H9 (cell line): ENCODE measurements around the gene MAST2. TPM values are rescaled to one million over a fixed set of nuclear protein-coding genes. Genes with fewer than 3 reads are reported as not detected.
A peak's percentile ranks its signal among the peaks of the same experiment; 100 is the strongest.

ENCODE experiments used
- DNase-seq: peaks from one replicate; pipeline ENCODE4 v3.0.0-alpha.2; 2017
- H2AFZ ChIP-seq: one replicate; pipeline ENCODE4 v1.6.1; 2013; ENCODE audit warnings: mild to moderate bottlenecking, low read length, control low read depth, moderate library complexity
- H2AK5ac ChIP-seq: 2 replicates; pipeline ENCODE4 v1.6.1; 2013; ENCODE audit warnings: low read length, control low read depth, mixed read lengths; ENCODE audit not compliant: insufficient read length
- H2BK120ac ChIP-seq: one replicate; pipeline ENCODE4 v1.6.1; 2013; ENCODE audit warnings: low read depth, mild to moderate bottlenecking, low read length, control low read depth, inconsistent platforms; ENCODE audit not compliant: poor library complexity, severe bottlenecking
- H2BK12ac ChIP-seq: 2 replicates; pipeline ENCODE4 v1.6.1; 2013; ENCODE audit warnings: low read length, control low read depth, mixed read lengths, low read depth; ENCODE audit not compliant: insufficient read length
- H2BK15ac ChIP-seq: 2 replicates; pipeline ENCODE4 v1.6.1; 2013; ENCODE audit warnings: low read depth, low read length, control low read depth
- H2BK20ac ChIP-seq: one replicate; pipeline ENCODE4 v1.6.1; 2013; ENCODE audit warnings: low read depth, mild to moderate bottlenecking, low read length, control low read depth, inconsistent platforms; ENCODE audit not compliant: poor library complexity, severe bottlenecking
- H2BK5ac ChIP-seq: 2 replicates; pipeline ENCODE4 v1.6.1; 2013; ENCODE audit warnings: low read length, control low read depth, mixed read lengths; ENCODE audit not compliant: insufficient read length
- H3K14ac ChIP-seq: 2 replicates; pipeline ENCODE4 v1.6.1; 2013; ENCODE audit warnings: low read length, control low read depth; ENCODE audit not compliant: insufficient read depth
- H3K18ac ChIP-seq: 2 replicates; pipeline ENCODE4 v1.6.1; 2013; ENCODE audit warnings: low read depth, mild to moderate bottlenecking, mixed read lengths, low read length, control low read depth; ENCODE audit not compliant: insufficient read length
- H3K23ac ChIP-seq: 2 replicates; pipeline ENCODE4 v1.6.1; 2013; ENCODE audit warnings: low read length, control low read depth, mixed read lengths, low read depth; ENCODE audit not compliant: insufficient read length
- H3K23me2 ChIP-seq: 2 replicates; pipeline ENCODE4 v1.6.1; 2013; ENCODE audit warnings: low read depth, mild to moderate bottlenecking, mixed read lengths, low read length, control low read depth; ENCODE audit not compliant: insufficient read length, poor library complexity, severe bottlenecking
- H3K27ac ChIP-seq: 2 replicates; pipeline ENCODE4 v1.5.1; 2013; ENCODE audit warnings: low read length, control low read depth, mixed read lengths, low read depth; ENCODE audit not compliant: insufficient read length
- H3K27me3 ChIP-seq: 2 replicates; pipeline ENCODE4 v1.6.1; 2013; ENCODE audit warnings: low read length, control low read depth, inconsistent platforms; ENCODE audit not compliant: insufficient read depth
- H3K4ac ChIP-seq: 2 replicates; pipeline ENCODE4 v1.6.1; 2013; ENCODE audit warnings: low read depth, mild to moderate bottlenecking, control low read depth, inconsistent platforms, low read length, moderate library complexity
- H3K4me1 ChIP-seq: 2 replicates; pipeline ENCODE4 v1.6.1; 2013; ENCODE audit warnings: low read length, control low read depth, inconsistent platforms; ENCODE audit not compliant: insufficient read depth
- H3K4me2 ChIP-seq: 2 replicates; pipeline ENCODE4 v1.6.1; 2013; ENCODE audit warnings: low read length, control low read depth, mixed read lengths; ENCODE audit not compliant: insufficient read length, insufficient read depth
- H3K56ac ChIP-seq: 2 replicates; pipeline ENCODE4 v1.6.1; 2013; ENCODE audit warnings: low read depth, mild to moderate bottlenecking, mixed read lengths, low read length, control low read depth; ENCODE audit not compliant: insufficient read length
- H3K79me1 ChIP-seq: 2 replicates; pipeline ENCODE4 v1.6.1; 2013; ENCODE audit warnings: low read depth, mild to moderate bottlenecking, moderate library complexity, low read length, control low read depth, inconsistent platforms; ENCODE audit not compliant: insufficient read depth, poor library complexity, severe bottlenecking
- H3K79me2 ChIP-seq: 2 replicates; pipeline ENCODE4 v1.6.1; 2013; ENCODE audit warnings: low read length, control low read depth, inconsistent platforms; ENCODE audit not compliant: insufficient read depth
- H3K9ac ChIP-seq: 2 replicates; pipeline ENCODE4 v1.6.1; 2013; ENCODE audit warnings: low read length, control low read depth, mixed read lengths; ENCODE audit not compliant: insufficient read length; ENCODE audit errors: extremely low read depth
- H3K9me3 ChIP-seq: one replicate; pipeline ENCODE4 v1.6.1; 2013; ENCODE audit warnings: low read depth, low read length, inconsistent platforms; ENCODE audit not compliant: control insufficient read depth
- H3T11ph ChIP-seq: one replicate; pipeline ENCODE4 v1.6.1; 2013; ENCODE audit warnings: mild to moderate bottlenecking, low read length, control low read depth, inconsistent platforms
- H4K20me1 ChIP-seq: one replicate; pipeline ENCODE4 v1.6.1; 2013; ENCODE audit not compliant: control insufficient read depth, insufficient read length, insufficient read depth
- H4K5ac ChIP-seq: 2 replicates; pipeline ENCODE4 v1.6.1; 2013; ENCODE audit warnings: low read depth, mild to moderate bottlenecking, mixed read lengths, low read length, control low read depth; ENCODE audit not compliant: insufficient read length
- H4K8ac ChIP-seq: replicated peaks from 2 replicates; pipeline ENCODE4 v1.6.1; 2013; ENCODE audit warnings: low read length, control low read depth, mixed read lengths, low read depth; ENCODE audit not compliant: insufficient read length
- H4K91ac ChIP-seq: 2 replicates; pipeline ENCODE4 v1.6.1; 2013; ENCODE audit warnings: low read depth, mild to moderate bottlenecking, moderate library complexity, mixed read lengths, low read length, control low read depth; ENCODE audit not compliant: insufficient read length
- H3K27ac Mint-ChIP-seq, 3 experiments: 2 replicates in 2 of 3; 3 replicates in 1 of 3; pipeline ENCODE4 v1.8.0; 2020 to 2021; ENCODE audit warnings: mixed read lengths in 3 of 3, mild to moderate bottlenecking in 1 of 3, moderate library complexity in 1 of 3
- H3K27me3 Mint-ChIP-seq: 2 replicates; pipeline ENCODE4 v1.8.0; 2021; ENCODE audit warnings: low read depth, mild to moderate bottlenecking, moderate library complexity, mixed read lengths
- H3K36me3 Mint-ChIP-seq, 3 experiments: 2 replicates in 2 of 3; 3 replicates in 1 of 3; pipeline ENCODE4 v1.8.0; 2020 to 2021; ENCODE audit warnings: low read depth in 3 of 3, mixed read lengths in 3 of 3; ENCODE audit not compliant: insufficient read depth in 1 of 3
- H3K4me1 Mint-ChIP-seq, 2 experiments: 2 replicates each; pipeline ENCODE4 v1.8.0; 2020; ENCODE audit warnings: mixed read lengths in 2 of 2
- H3K4me3 Mint-ChIP-seq, 2 experiments: 2 replicates in 1 of 2; 3 replicates in 1 of 2; pipeline ENCODE4 v1.8.0; 2020 to 2021; ENCODE audit warnings: mild to moderate bottlenecking in 2 of 2, mixed read lengths in 2 of 2, moderate library complexity in 1 of 2
- H3K9me3 Mint-ChIP-seq, 2 experiments: 2 replicates in 1 of 2; 3 replicates in 1 of 2; pipeline ENCODE4 v1.8.0; 2020; ENCODE audit warnings: mild to moderate bottlenecking in 2 of 2, mixed read lengths in 2 of 2, moderate library complexity in 1 of 2
- CTCF ChIP-seq: fragments of 200-600 bp; sonication (generic); conservative IDR thresholded peaks from 3 replicates; pipeline ENCODE4 v1.8.0; 2021; ENCODE audit warnings: antibody characterized with exemption, mild to moderate bottlenecking
- total RNA-seq: library from RNA; stranded (reverse); gene quantifications from 2 replicates; pipeline ENCODE4 v1.2.1, GENCODE V29; 2021

The MAST2 gene
- total RNA-seq, 1 experiment from 2014 or later: 28.8 TPM

GRCh38 chr1:45862008-45862407, 58.6 kb downstream of the MAST2 start:
- H3K36me3 Mint-ChIP-seq: peaks cover 0 to 5% (median 1%) of the 10 kb centered on the region in 3 experiments; a peak in 2 of 7 replicates
- Histone ChIP-seq H3K14ac (no peak overlapping the region), H2BK15ac (no peak overlapping the region), H3K18ac (no peak overlapping the region), H3K79me2 (0 out of 2 replicates have a peak, but pooled peaks cover 2% of the 10 kb centered on the region), H2BK20ac (no peak overlapping the region), H3K27ac (no peak overlapping the region), H3K56ac (no peak overlapping the region), H3K23ac (no peak overlapping the region), H3K4me2 (no peak overlapping the region), H2BK120ac (no peak overlapping the region), H4K5ac (no peak overlapping the region), H3K27me3 (no peaks in the 10 kb centered on the region), H4K8ac (no peak overlapping the region), H2BK5ac (no peak overlapping the region), H3K23me2 (no peaks in the 10 kb centered on the region), H3K4me1 (no peaks in the 10 kb centered on the region), H3K9ac (no peak overlapping the region), H3K79me1 (no peaks in the 10 kb centered on the region), H3K4ac (no peak overlapping the region), H2AFZ (no peak overlapping the region), H4K20me1 (no peaks in the 10 kb centered on the region), H3K9me3 (no peaks in the 10 kb centered on the region), H3T11ph (no peak overlapping the region), H2AK5ac (no peak overlapping the region), H2BK12ac (no peak overlapping the region), H4K91ac (no peak overlapping the region)
- peaks cover 10 to 11% of the 10 kb centered on the region in 2 experiments; a peak in 3 of 4 replicates for H3K4me1 Mint-ChIP-seq
- no peak overlapping the region for H3K4me3 Mint-ChIP-seq
- peaks cover 0 to 3% of the 10 kb centered on the region in 2 experiments; a peak in 2 of 5 replicates for H3K9me3 Mint-ChIP-seq
- no peak for DNase-seq
- no peaks in the 10 kb centered on the region for H3K27me3 Mint-ChIP-seq
- no peak for TF ChIP-seq CTCF
- H3K27ac Mint-ChIP-seq: peak overlapping the region in 1 of 3 experiments; percentile 60; a peak in 1 of 7 replicates
